ENCODE data around the gene PRDM16.

PRDM16 gene

DNA sequence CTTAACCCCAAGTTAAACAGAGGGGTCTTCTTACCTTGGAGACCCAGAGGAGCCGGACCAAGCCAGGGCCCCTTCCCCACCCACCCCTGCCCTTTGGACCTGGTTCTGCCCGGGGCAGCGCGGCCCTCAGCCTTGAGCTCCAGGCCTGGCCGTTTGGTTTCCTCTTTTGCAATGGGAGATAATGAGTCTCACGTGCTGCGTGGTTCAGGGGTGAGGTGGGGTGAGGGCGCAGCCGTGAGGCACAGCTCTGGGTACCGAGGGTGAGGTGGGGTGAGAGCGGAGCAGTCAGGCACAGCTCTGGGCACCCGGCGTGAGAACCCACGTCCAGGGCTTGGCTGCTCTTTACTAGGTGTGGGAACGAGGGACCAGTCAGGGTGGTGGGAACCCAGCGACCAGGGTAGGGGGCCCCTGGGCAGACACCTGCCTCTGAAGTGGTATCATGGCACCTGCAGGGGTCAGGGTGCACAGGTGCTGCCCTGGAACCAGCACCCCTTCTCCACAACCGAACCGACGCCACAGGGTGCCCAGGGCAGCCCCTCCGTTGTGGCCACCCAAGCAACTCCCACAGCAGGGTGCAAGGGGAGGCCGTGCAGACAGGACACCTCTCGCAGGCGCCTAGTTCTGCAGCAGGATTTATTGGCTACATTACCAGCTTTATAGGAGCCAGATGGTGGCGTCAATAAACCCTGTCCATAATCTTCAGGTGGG, 182.2 kb downstream of the PRDM16 start:
- no peak overlapping the region for H3K4me3 ChIP-seq (ENCODE audit: low read depth, low read length)
- TF ChIP-seq, protein P1, sequence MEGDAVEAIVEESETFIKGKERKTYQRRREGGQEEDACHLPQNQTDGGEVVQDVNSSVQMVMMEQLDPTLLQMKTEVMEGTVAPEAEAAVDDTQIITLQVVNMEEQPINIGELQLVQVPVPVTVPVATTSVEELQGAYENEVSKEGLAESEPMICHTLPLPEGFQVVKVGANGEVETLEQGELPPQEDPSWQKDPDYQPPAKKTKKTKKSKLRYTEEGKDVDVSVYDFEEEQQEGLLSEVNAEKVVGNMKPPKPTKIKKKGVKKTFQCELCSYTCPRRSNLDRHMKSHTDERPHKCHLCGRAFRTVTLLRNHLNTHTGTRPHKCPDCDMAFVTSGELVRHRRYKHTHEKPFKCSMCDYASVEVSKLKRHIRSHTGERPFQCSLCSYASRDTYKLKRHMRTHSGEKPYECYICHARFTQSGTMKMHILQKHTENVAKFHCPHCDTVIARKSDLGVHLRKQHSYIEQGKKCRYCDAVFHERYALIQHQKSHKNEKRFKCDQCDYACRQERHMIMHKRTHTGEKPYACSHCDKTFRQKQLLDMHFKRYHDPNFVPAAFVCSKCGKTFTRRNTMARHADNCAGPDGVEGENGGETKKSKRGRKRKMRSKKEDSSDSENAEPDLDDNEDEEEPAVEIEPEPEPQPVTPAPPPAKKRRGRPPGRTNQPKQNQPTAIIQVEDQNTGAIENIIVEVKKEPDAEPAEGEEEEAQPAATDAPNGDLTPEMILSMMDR (IDR thresholded peaks at IDR 0.05; ENCODE audit: borderline replicate concordance, insufficient read depth, low read depth, low read length) = no peak

DNA sequence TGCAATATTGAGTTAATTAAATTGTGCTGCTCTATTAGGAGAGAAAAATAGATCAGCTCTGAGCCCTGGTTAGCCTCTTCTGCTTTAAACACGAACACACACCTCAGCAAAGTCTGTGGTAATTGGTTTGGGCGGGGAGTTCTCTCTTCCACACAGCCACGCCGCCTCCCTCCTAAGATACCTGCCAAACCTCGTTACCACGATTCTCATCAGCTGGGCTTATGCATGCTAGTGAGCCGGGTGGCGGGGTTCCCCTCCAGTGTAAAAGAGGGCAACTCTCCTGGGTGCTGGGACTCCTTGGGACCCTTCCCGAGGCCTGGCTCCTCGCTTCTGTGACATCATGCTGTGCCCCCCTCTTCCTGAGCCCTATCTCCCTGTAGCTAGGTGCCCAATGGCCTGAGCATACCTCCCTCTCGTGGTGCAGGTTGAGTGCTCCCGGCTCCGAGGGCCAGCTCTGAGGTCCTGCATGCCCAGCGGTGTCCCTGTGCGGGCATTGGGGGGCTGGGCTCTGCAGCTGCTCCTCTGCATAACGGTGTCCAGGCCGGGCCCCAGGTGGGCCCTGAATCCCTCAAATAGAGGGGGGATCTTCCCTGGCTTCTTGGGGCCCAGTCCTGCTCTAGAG, 182.9 kb downstream of the PRDM16 start:
- TF ChIP-seq, protein P1 (IDR thresholded peaks at IDR 0.05; ENCODE audit: borderline replicate concordance, insufficient read depth, low read depth, low read length) = no peak
- no peak overlapping the region for H3K4me3 ChIP-seq (ENCODE audit: low read depth, low read length)

DNA sequence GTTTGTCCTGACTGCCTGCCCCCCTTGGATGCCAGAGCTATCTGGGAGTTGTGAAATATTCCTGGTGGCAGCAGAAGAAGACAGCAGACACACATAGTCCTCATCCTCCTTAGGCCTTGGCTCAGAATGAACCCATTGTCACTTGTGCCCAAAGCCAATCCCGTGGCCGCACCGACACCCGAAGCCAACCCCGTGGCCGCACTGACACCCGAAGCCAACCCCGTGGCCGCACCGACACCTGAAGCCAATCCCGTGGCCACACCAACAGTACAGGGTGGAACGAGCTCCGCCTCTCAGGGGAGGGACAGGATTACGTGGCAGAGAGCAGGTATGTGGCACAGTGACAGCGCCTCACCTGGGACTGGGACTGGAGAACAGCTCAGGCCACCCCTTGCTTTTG, 186.7 kb downstream of the PRDM16 start:
- TF ChIP-seq, protein P1 (IDR thresholded peaks at IDR 0.05; ENCODE audit: borderline replicate concordance, insufficient read depth, low read depth, low read length) = no peak

DNA sequence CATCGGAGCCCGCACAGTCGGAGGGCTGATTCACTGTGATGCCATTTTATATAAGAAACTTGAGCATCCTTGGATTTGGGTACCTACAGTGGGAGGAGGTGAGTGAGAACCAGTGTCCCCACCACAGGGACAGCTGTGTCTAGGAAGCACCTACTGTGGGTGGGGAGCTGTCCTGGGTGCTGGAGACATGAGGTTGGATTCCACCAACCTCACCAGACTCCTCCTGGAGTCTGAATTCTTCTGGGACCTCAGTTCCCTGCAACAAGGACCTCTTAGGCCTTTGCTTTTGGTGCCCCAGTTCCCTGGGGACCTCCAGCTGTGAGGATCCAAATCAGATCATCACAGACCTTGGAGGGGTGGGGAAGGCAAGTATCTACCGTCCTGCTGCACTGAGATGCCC, 188.8 kb downstream of the PRDM16 start:
- H3K4me3 ChIP-seq (ENCODE audit: low read depth, low read length) = no peak overlapping the region
- TF ChIP-seq, protein P1 (IDR thresholded peaks at IDR 0.05; ENCODE audit: borderline replicate concordance, insufficient read depth, low read depth, low read length) = no peak

More for the DNA sequence above, 186.7 kb downstream of the PRDM16 start:
- no peak overlapping the region for H3K4me3 ChIP-seq (ENCODE audit: low read depth, low read length)

DNA sequence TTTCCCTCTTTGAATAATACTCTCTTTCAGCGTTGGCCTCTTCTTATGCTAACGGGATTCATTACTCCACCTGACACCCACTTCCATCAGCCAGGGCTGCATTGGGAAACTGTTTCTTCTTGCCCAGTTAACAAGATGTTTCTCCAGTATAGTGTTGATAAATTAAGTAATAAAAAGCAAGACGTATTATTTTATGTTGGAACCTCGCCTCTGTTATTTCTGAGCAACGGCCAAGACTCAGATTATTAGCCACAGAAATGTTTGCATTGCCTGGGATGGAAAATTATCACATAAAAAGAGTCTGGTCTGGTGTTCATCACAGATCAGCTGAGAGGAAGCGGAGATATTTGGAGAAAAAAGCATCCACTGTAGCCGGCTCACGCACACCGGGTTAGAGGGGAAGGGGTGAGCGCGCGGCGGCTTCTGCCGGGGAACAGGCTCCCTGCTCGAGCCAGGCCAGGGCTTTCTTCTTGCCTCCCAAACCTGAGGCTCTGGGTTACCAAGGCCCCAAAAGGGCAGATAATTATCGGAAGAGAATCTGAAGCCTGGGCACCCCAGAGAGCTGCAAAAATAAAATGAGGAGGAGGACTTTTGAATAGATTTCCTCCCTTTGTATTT, 189.5 kb downstream of the PRDM16 start:
- no peak overlapping the region for H3K4me3 ChIP-seq (ENCODE audit: low read depth, low read length)
- TF ChIP-seq, protein P1 (IDR thresholded peaks at IDR 0.05; ENCODE audit: borderline replicate concordance, insufficient read depth, low read depth, low read length) = no peak

DNA sequence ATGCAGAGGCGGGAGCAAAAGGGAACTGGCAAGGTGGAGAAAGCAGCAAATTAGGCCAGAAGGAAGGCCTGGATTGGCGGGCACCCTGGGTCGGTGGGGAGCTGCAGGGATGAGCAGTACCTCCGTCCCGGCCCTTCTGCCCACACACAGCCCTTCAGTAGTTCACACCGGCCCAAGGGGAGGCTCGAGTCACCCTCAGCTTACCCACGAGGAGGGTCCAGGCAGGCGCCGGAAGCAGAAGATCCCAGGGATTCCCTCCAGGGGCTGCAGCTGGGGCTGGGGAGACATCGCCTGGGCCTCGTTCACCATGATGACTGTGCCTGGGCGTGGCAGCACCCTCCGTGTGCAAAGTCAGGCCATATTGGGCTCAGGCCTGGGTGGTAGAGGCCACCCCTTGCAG, 190.0 kb downstream of the PRDM16 start:
- no peak overlapping the region for H3K4me3 ChIP-seq (ENCODE audit: low read depth, low read length)
- TF ChIP-seq, protein P1 (IDR thresholded peaks at IDR 0.05; ENCODE audit: borderline replicate concordance, insufficient read depth, low read depth, low read length) = no peak

All from GM12875 (cell line).